GM10266 (cell line): ENCODE measurements around the gene EVA1A.

Experiments
- DNase-seq: peaks from one replicate; pipeline ENCODE4 v3.0.0; 2012; ENCODE audit errors: extremely low spot score
- TF ChIP-seq, protein P1 (sequence below): IDR thresholded peaks from 2 replicates; pipeline ENCODE4 v1.5.1; 2012; ENCODE audit warnings: mild to moderate bottlenecking, low read depth; ENCODE audit not compliant: control insufficient read depth, insufficient read depth; ENCODE audit errors: missing control alignments

EVA1A gene

DNA sequence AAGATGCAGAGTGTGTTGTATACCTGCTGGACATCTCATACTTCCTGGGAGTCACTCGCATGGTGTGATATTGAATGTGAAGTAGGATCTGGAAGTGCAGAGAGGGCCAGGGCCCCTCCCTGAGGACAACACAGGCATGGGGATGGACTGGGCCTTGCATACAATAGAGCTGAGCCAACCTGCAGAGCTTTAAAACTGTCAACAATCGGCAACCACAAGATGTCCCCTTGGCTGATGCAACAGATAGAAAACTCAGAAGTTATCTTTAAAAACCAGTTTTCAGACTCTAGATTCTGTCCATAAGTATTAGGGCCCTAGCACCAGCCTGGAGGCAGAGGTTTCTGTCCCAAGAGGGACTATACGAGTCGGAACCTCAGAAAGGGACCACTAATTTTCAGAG, 19.7 kb downstream of the EVA1A start:
- TF ChIP-seq, protein P1, sequence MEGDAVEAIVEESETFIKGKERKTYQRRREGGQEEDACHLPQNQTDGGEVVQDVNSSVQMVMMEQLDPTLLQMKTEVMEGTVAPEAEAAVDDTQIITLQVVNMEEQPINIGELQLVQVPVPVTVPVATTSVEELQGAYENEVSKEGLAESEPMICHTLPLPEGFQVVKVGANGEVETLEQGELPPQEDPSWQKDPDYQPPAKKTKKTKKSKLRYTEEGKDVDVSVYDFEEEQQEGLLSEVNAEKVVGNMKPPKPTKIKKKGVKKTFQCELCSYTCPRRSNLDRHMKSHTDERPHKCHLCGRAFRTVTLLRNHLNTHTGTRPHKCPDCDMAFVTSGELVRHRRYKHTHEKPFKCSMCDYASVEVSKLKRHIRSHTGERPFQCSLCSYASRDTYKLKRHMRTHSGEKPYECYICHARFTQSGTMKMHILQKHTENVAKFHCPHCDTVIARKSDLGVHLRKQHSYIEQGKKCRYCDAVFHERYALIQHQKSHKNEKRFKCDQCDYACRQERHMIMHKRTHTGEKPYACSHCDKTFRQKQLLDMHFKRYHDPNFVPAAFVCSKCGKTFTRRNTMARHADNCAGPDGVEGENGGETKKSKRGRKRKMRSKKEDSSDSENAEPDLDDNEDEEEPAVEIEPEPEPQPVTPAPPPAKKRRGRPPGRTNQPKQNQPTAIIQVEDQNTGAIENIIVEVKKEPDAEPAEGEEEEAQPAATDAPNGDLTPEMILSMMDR = no peak
- DNase-seq = no peak

DNA sequence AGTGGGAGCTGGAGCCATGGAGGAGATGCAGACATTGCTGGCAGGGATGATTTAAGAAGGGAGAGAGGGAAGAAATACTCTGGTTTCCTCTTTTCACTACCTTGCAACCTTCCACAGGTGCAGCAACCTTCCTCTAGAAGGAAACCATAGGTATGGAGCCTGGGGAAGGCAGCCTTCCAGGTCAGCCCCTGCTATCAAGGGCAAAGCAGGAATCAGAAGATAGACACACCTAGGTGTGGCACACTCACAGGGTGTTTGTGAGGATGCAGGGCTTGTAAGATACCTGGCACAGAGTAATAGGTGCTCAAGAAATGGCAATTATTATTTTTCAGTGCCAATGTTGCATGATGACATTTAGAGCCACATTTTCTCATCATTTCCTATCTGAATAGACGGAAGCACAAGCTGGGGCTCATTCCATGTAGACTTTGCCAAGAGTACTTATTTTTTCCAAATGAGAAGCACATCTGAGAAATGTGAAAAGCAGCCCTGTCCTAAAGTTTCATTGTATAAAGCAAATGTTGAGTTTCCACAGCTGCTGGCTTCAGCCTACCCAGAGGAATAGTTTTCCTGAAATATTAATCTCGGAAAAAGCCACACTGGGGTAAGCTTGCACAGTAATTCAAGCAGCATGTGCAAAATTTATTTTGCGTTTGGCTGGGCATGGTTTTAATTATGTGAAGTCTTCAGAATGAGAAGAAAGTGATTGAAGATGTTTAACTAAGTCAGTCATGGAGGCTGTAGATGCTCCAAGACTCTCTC, 20.6 kb downstream of the EVA1A start:
- TF ChIP-seq, protein P1 = no peak
- DNase-seq = no peak

- DNase-seq = no peak
- TF ChIP-seq, protein P1 = no peak
Observed at GRCh38 chr2:75538521-75539490, 21.9 kb downstream of the EVA1A start.

DNA sequence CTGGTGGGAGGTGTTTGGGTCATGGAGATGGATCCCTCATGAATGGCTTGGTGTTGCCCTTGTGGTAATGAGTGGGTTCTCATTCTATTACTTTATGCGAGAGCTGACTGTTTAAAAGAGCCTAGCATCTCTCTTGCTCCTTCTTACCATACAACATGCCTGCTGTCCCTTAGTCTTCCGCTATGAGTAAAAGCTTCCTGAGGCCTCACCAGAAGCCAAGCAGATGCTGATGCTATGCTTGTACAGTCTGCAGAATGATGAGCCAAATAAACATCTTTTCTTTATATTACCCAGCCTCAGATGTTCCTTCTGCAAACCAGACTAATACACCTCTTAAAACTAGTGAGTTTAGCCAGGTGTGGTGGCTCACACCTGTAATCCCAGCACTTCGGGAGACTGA, 23.1 kb downstream of the EVA1A start:
- DNase-seq = no peak
- TF ChIP-seq, protein P1 = no peak

- TF ChIP-seq, protein P1 = no peak
- DNase-seq = no peak
Observed at GRCh38 chr2:75533135-75533534, 27.6 kb downstream of the EVA1A start.

DNA sequence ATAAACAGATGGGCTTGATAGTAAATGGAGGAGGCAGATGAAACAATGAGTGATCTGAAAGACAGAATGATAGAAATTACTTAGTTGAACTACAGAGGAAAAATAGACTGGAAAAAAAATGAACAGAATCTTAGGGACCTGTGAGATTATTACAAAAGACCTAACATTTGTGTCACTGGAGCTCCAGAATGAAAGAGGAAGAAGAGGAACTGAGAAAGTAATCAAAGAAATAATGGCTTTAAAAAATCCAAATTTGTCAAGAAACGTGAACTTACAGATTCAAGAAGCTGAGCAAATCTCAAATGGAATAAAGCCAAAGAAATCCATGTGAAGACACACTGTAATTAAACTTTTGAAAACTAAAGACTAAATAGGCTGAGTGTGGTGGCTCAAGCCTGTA, 28.3 kb downstream of the EVA1A start:
- no peak for DNase-seq
- TF ChIP-seq, protein P1 = no peak
